ENCODE results near the gene KCNQ1. TPM values are rescaled to one million over a fixed set of nuclear protein-coding genes. Genes with fewer than 3 reads are reported as not detected.

Gene KCNQ1
- total and polyA plus RNA-seq, 2 experiments from 2014 or later = not detected

DNA sequence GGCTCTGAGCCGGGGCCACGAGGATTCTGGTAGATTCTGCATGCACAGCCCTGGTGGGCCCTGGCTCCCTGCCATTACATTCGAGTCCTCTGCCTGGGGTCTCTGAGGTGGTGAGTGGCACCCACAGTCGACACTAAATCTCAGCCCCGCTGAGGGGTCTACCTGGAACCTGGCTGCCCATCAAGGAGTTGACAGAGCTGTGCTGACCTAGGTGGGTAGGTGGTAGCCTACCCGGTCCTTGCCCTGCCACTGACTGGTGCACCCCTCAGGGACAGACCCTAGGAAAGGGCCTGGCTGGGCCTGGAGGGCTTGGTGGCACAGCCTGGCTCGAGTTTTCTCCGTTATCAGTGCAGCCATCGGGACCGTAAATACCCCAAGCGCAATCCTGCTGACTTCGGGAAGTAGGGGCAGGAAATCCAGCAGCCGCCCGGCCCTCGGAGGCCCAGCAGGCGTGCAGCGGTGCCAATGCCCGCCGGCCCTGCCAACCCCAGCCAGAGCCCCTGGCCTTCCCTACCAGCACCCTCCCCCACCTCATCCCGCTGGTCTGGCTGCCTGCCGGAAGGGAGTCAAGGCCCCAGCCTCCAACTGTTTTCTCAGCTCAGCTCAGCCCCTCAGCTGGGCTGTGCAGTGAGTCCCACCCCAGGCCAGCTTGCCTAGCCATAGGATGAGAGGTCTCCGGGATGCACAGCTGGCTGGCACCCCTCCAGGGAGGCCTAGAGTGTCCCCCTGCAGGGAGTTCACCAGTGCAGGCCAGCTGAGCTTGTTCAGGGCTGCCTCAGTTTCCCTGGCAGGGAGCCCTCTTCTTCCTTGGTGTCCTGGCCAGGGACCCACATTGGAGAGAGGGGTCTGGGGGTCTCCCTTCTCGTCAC is 335.4 kb downstream of the KCNQ1 start:
- TF ChIP-seq EZH2phosphoT487 (IDR thresholded peaks at IDR 0.05; ENCODE audit: insufficient read depth, low read depth) = no peak
- TF ChIP-seq EZH2 (IDR thresholded peaks at IDR 0.05; ENCODE audit: insufficient read depth, poor library complexity, severe bottlenecking) = no peak
- Histone ChIP-seq H3K4me3 (no peak overlapping the region), H3K27me3 (replicated peaks; ENCODE audit: insufficient read depth) (peaks cover 21% of the 10 kb centered on the region), H3K9me3 (ENCODE audit: low read depth) (no peaks in the 10 kb centered on the region), H3K27ac (no peak overlapping the region), H3K4me1 (ENCODE audit: insufficient read depth) (0 out of 2 replicates have a peak, but pooled peaks cover 3% of the 10 kb centered on the region), H3F3A (ENCODE audit: insufficient read depth) (0 out of 2 replicates have a peak, but pooled peaks cover 6% of the 10 kb centered on the region), H3K4me2 (ENCODE audit: unreplicated experiment) (no peak overlapping the region), H2AFZ (no peak overlapping the region), H3K79me2 (ENCODE audit: insufficient read depth) (no peaks in the 10 kb centered on the region), H3K9me2 (ENCODE audit: insufficient read depth) (no peaks in the 10 kb centered on the region), H3K36me3 (ENCODE audit: low read depth) (no peaks in the 10 kb centered on the region), H4K20me1 (ENCODE audit: insufficient read depth) (no peaks in the 10 kb centered on the region), H3K9ac (no peak overlapping the region)
- 76 to 77% methylated on average over 18 to 21 of the region's 23 CpGs for WGBS, 2 experiments (ENCODE audit: low coverage in 1 of 2, low lambda C conversion rate in 2 of 2, missing lambda C conversion rate in 2 of 2)
- DNase-seq = no peak
- in situ Hi-C loops (cut with MboI) = no loop called here

DNA sequence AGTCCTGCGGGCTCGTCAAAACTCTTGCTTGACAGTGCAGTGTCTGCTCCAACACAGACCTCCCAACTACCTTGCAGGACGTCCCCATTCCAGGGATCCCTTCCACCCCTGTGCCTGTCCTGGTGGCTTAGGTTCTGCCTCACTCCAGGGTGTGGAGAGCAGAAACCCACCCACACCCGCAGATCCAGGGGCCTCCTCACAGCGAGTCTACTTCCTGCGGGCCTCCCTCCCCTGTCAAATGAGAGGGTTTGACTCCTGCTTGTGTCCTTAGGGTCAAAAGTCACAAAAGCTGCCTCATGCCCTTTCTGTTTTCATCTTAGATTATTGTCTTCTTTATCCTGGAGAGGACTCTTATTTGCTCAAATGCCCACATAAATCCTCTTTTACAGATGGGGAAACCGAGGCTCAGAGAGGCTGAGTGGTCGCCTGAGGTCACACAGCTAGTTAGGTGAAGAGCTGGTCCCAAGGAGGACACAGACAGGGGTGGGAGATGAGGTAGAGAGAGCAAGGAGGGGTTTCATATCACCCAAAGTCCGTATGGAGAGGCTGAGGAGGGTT is 336.1 kb downstream of the KCNQ1 start:
- H3K79me2 ChIP-seq (ENCODE audit: insufficient read depth) = no peaks in the 10 kb centered on the region
- no peak for DNase-seq
- H3K9me2 ChIP-seq (ENCODE audit: insufficient read depth) = no peaks in the 10 kb centered on the region
- H2AFZ ChIP-seq = no peak overlapping the region
- H3K9me3 ChIP-seq (ENCODE audit: low read depth) = no peaks in the 10 kb centered on the region
- no peaks in the 10 kb centered on the region for H3K36me3 ChIP-seq (ENCODE audit: low read depth)
- in situ Hi-C loops (cut with MboI) = no loop called here
- H3K4me1 ChIP-seq (ENCODE audit: insufficient read depth) = 0 out of 2 replicates have a peak, but pooled peaks cover 3% of the 10 kb centered on the region
- 31 to 44% methylated on average over 9 of the region's 9 CpGs for WGBS, 2 experiments (ENCODE audit: low coverage in 1 of 2, low lambda C conversion rate in 2 of 2, missing lambda C conversion rate in 2 of 2)
- no peak overlapping the region for H3K9ac ChIP-seq
- H3K27me3 ChIP-seq (replicated peaks; ENCODE audit: insufficient read depth) = peaks cover 25% of the 10 kb centered on the region
- no peaks in the 10 kb centered on the region for H4K20me1 ChIP-seq (ENCODE audit: insufficient read depth)
- TF ChIP-seq EZH2 (IDR thresholded peaks at IDR 0.05; ENCODE audit: insufficient read depth, poor library complexity, severe bottlenecking) (no peak), EZH2phosphoT487 (IDR thresholded peaks at IDR 0.05; ENCODE audit: insufficient read depth, low read depth) (no peak)
- H3F3A ChIP-seq (ENCODE audit: insufficient read depth) = 0 out of 2 replicates have a peak, but pooled peaks cover 6% of the 10 kb centered on the region
- H3K4me3 ChIP-seq = no peak overlapping the region
- H3K4me2 ChIP-seq (ENCODE audit: unreplicated experiment) = no peak overlapping the region
- no peak overlapping the region for H3K27ac ChIP-seq

DNA sequence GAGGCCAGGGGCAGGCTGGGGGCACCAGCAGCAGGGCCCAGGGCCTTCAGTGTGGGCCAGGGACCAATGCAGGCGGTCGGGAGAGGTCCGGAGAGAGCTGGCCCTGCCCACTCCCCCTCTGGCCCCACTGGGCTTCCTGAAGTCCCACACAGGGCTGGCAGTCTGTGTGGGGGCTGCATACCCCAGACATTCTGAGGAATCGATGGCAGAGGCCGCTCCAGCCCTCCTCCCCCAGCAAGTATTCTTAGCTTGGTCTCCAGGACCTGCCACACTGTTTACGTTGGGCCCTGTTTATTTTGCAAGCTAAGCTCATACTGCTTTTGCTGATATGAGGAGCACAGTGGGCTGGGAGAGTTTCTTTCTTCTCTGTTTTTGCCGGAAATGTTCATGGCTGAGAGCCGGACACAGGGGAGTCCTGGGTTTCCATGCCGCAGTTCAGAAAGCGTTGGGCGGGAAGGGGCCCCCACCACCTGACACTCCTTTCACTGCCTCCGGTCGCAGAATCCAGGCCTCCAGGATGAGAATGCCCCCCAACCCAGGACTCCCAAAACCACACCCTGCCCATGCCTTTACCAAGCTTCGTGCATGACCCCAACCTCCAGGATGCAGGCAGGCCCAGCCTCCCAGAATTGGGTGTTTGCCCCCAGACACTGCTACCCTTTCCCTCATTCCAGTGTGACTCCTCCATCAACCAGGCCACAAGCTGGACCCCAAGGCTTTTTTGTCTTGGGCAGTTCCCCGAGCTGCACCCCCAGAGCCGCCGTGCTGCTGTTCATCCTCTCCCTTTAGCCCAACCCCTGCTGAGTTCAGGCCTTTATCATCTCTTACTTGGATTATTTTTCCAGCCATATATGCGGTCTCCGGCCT is 336.8 kb downstream of the KCNQ1 start:
- 0 out of 2 replicates have a peak, but pooled peaks cover 3% of the 10 kb centered on the region for H3K4me1 ChIP-seq (ENCODE audit: insufficient read depth)
- H4K20me1 ChIP-seq (ENCODE audit: insufficient read depth) = no peaks in the 10 kb centered on the region
- H3K36me3 ChIP-seq (ENCODE audit: low read depth) = no peaks in the 10 kb centered on the region
- TF ChIP-seq EZH2 (IDR thresholded peaks at IDR 0.05; ENCODE audit: insufficient read depth, poor library complexity, severe bottlenecking) (no peak), EZH2phosphoT487 (IDR thresholded peaks at IDR 0.05; ENCODE audit: insufficient read depth, low read depth) (no peak)
- no peak overlapping the region for H3K4me3 ChIP-seq
- H3K27ac ChIP-seq = no peak overlapping the region
- H3K9me3 ChIP-seq (ENCODE audit: low read depth) = no peaks in the 10 kb centered on the region
- H3K9me2 ChIP-seq (ENCODE audit: insufficient read depth) = no peaks in the 10 kb centered on the region
- H3F3A ChIP-seq (ENCODE audit: insufficient read depth) = 0 out of 2 replicates have a peak, but pooled peaks cover 6% of the 10 kb centered on the region
- H3K79me2 ChIP-seq (ENCODE audit: insufficient read depth) = no peaks in the 10 kb centered on the region
- in situ Hi-C loops (cut with MboI) = no loop called here
- H3K9ac ChIP-seq = no peak overlapping the region
- DNase-seq = no peak
- no peak overlapping the region for H3K4me2 ChIP-seq (ENCODE audit: unreplicated experiment)
- WGBS, 2 experiments (ENCODE audit: low coverage in 1 of 2, low lambda C conversion rate in 2 of 2, missing lambda C conversion rate in 2 of 2) = 77 to 78% methylated on average over 17 to 19 of the region's 19 CpGs
- no peak overlapping the region for H2AFZ ChIP-seq
- H3K27me3 ChIP-seq (replicated peaks; ENCODE audit: insufficient read depth) = peaks cover 32% of the 10 kb centered on the region

DNA sequence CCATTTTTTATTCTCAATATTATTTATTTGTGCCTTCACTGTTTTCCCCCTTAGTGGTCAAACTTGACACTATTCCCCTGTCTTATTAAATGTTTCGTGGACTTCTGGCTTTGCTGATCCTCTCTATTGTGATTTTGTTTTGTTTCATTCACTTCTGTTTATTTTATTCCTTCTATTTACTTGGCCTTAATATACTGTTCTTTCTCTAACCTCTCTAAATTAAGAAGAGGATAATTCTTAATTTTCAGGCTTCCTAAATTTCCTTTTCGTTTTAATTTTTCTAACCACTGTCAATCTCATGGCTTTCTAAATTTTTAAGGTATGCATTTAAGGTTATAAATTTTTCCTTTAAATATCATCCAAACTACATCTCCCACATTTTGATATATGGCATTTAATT is 338.0 kb downstream of the KCNQ1 start:
- in situ Hi-C loops (cut with MboI) = no loop called here
- Histone ChIP-seq H3F3A (ENCODE audit: insufficient read depth) (0 out of 2 replicates have a peak, but pooled peaks cover 6% of the 10 kb centered on the region), H4K20me1 (ENCODE audit: insufficient read depth) (no peaks in the 10 kb centered on the region), H3K36me3 (ENCODE audit: low read depth) (no peaks in the 10 kb centered on the region), H2AFZ (no peak overlapping the region), H3K4me2 (ENCODE audit: unreplicated experiment) (no peak overlapping the region), H3K9ac (no peak overlapping the region), H3K4me3 (no peak overlapping the region), H3K9me2 (ENCODE audit: insufficient read depth) (no peaks in the 10 kb centered on the region), H3K79me2 (ENCODE audit: insufficient read depth) (no peaks in the 10 kb centered on the region), H3K9me3 (ENCODE audit: low read depth) (no peaks in the 10 kb centered on the region), H3K27ac (no peak overlapping the region), H3K4me1 (ENCODE audit: insufficient read depth) (0 out of 2 replicates have a peak, but pooled peaks cover 3% of the 10 kb centered on the region), H3K27me3 (replicated peaks; ENCODE audit: insufficient read depth) (peaks cover 34% of the 10 kb centered on the region)
- TF ChIP-seq EZH2 (IDR thresholded peaks at IDR 0.05; ENCODE audit: insufficient read depth, poor library complexity, severe bottlenecking) (no peak), EZH2phosphoT487 (IDR thresholded peaks at IDR 0.05; ENCODE audit: insufficient read depth, low read depth) (no peak)
- 47 to 54% methylated on average over 2 of the region's 2 CpGs for WGBS, 2 experiments (ENCODE audit: low coverage in 1 of 2, low lambda C conversion rate in 2 of 2, missing lambda C conversion rate in 2 of 2)
- DNase-seq = no peak
